Measurements from ENCODE around the gene TM2D3. TPM values are rescaled to one million over a fixed set of nuclear protein-coding genes. Genes with fewer than 3 reads are reported as not detected.

Gene TM2D3
- total and polyA plus RNA-seq, 2 of the 8 experiments (the other 6 are each of a cell fraction or from before 2014, with no cell fraction given), result 26.4 to 28.0 TPM

- Histone ChIP-seq H3K56ac (replicated peaks; ENCODE audit: insufficient read length, low read depth, low read length) (no peak overlapping the region), H3K9ac (replicated peaks in 1 of 4; ENCODE audit: extremely low read depth in 1 of 4, low read depth in 3 of 4, low read length in 3 of 4) (no peak overlapping the region), H4K8ac (ENCODE audit: extremely low read depth, insufficient read depth, low read length) (no peak overlapping the region), H4K5ac (ENCODE audit: insufficient read length, low read depth, low read length) (no peak overlapping the region), H3K27me3 (replicated peaks in 1 of 4; ENCODE audit: control insufficient read depth in 3 of 4, extremely low read depth in 1 of 4, insufficient read depth in 3 of 4, low read length in 3 of 4) (no peaks in the 10 kb centered on the region), H2BK5ac (ENCODE audit: low read depth, low read length) (no peak overlapping the region), H3K79me1 (ENCODE audit: low read depth, low read length) (no peaks in the 10 kb centered on the region), H3K14ac (ENCODE audit: insufficient read length) (no peak overlapping the region), H2AFZ (ENCODE audit: low read length) (no peak overlapping the region), H2BK20ac (ENCODE audit: low read length) (no peak overlapping the region), H3K27ac (ENCODE audit: low read depth, low read length) (no peak overlapping the region), H3K36me3 (ENCODE audit: control insufficient read depth in 2 of 4, insufficient read depth in 4 of 4, low read length in 3 of 4) (peaks cover 2 to 26% (median 7%) of the 10 kb centered on the region in 4 experiments; a peak in 7 of 8 replicates), H3K23me2 (ENCODE audit: low read depth, low read length) (no peaks in the 10 kb centered on the region), H2BK12ac (ENCODE audit: low read depth, low read length) (no peak overlapping the region), H4K91ac (replicated peaks; ENCODE audit: insufficient read length, low read length) (no peak overlapping the region), H3K23ac (ENCODE audit: insufficient read length) (no peak overlapping the region), H3K9me3 (ENCODE audit: insufficient read depth in 2 of 2, low read depth in 1 of 2, low read length in 1 of 2) (no peaks in the 10 kb centered on the region), H4K20me1 (replicated peaks in 1 of 2; ENCODE audit: control insufficient read depth in 1 of 2, insufficient read depth in 2 of 2, low read length in 2 of 2) (no peaks in the 10 kb centered on the region), H3K4me1 (replicated peaks in 1 of 4; ENCODE audit: control insufficient read depth in 3 of 4, insufficient read depth in 4 of 4, low read length in 3 of 4) (no peaks in the 10 kb centered on the region), H2BK15ac (ENCODE audit: low read length) (no peak overlapping the region), H3K4me3 (ENCODE audit: extremely low read depth in 1 of 4, insufficient read depth in 2 of 4, low read depth in 3 of 4, low read length in 4 of 4) (no peak overlapping the region), H3K4ac (replicated peaks; ENCODE audit: insufficient read length, low read depth, low read length) (no peak overlapping the region), H2BK120ac (replicated peaks; ENCODE audit: low read depth, low read length) (no peak overlapping the region), H3K79me2 (ENCODE audit: control insufficient read depth in 1 of 2, insufficient read depth in 2 of 2, low read length in 2 of 2) (no peaks in the 10 kb centered on the region), H3K18ac (ENCODE audit: extremely low read depth, low read length) (no peak overlapping the region), H2AK5ac (ENCODE audit: low read depth, low read length) (no peak overlapping the region), H3K4me2 (ENCODE audit: insufficient read depth in 1 of 2, low read depth in 2 of 2, low read length in 2 of 2) (no peak overlapping the region)
- FAIRE-seq (no peak), DNase-seq (ENCODE audit: low read depth in 1 of 2, low spot score in 2 of 2) (no peak)
- POLR2A ChIA-PET (ENCODE audit: partially characterized antibody), result no interaction called here
- TF ChIP-seq CBX5 (IDR thresholded peaks at IDR 0.05; ENCODE audit: low read depth, low read length), result no peak
- no peak for TF ChIP-seq SP2 (IDR thresholded peaks at IDR 0.05; ENCODE audit: low read length)
- TF ChIP-seq TEAD4 (IDR thresholded peaks at IDR 0.05; ENCODE audit: low read depth, low read length), result no peak
- TF ChIP-seq, protein P1, sequence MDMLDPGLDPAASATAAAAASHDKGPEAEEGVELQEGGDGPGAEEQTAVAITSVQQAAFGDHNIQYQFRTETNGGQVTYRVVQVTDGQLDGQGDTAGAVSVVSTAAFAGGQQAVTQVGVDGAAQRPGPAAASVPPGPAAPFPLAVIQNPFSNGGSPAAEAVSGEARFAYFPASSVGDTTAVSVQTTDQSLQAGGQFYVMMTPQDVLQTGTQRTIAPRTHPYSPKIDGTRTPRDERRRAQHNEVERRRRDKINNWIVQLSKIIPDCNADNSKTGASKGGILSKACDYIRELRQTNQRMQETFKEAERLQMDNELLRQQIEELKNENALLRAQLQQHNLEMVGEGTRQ (IDR thresholded peaks at IDR 0.05; ENCODE audit: low read length), result no peak
- no peak for TF ChIP-seq SIN3A (conservative IDR thresholded peaks at IDR 0.05 in 1 of 2, IDR thresholded peaks at IDR 0.05 in 1 of 2; ENCODE audit: low read depth in 1 of 2, low read length in 2 of 2)
- no peak for TF ChIP-seq CREB1 (IDR thresholded peaks at IDR 0.05)
- no peak for TF ChIP-seq JUN (IDR thresholded peaks at IDR 0.05; ENCODE audit: low read depth, low read length)
- WGBS, 2 experiments (ENCODE audit: extremely low coverage in 1 of 2, insufficient coverage in 1 of 2, insufficient read length in 1 of 2, insufficient replicate concordance in 2 of 2, low coverage in 1 of 2, low lambda C conversion rate in 2 of 2, missing lambda C conversion rate in 1 of 2), result 93% methylated on average over 7 of the region's 7 CpGs; no CpG with 5 or more reads in 1 of the 2 experiments
- CTCF ChIA-PET (ENCODE audit: partially characterized antibody), result interaction anchor here (1.7 to 2.7 kb wide), 3 partner anchors 9 to 42 kb away, joined by 4 to 8 read pairs (median 7); no protein-coding TSS in a partner anchor
Observed at GRCh38 chr15:101697488-101697887, 45.3 kb upstream of the TM2D3 start.
